ENCODE measurements around the gene SP1. TPM values are rescaled to one million over a fixed set of nuclear protein-coding genes. Genes with fewer than 3 reads are reported as not detected.
"Not testable (repeated sequence)": the region's sequence is repeated elsewhere in the genome, so short reads cannot be mapped to it uniquely, and the experiment has no call there.

SP1 gene
- total and polyA plus RNA-seq, 12 donors = 16.3 to 90.0 (median 50.7) TPM

GRCh38 chr12:53380794-53381730 is 1.1 kb downstream of the SP1 start:
- H3K9me3 ChIP-seq (replicated peaks in 1 of 3) = no peaks in the 10 kb centered on the region
- intact Hi-C loops (cut with DNase I) = no loop called here
- 5 to 7% (median 5%) methylated on average over 20 to 21 of the region's 21 CpGs for WGBS, 4 donors
- H3K4me3 ChIP-seq = peak overlapping the region in 3 of 4 donors; percentile 15 to 71 (median 24)
- H3K27ac ChIP-seq = peak overlapping the region; percentile 82 to 99 (median 97)
- H3K36me3 ChIP-seq (replicated peaks in 1 of 2) = peaks cover 0 to 39% of the 10 kb centered on the region in 2 donors
- TF ChIP-seq, protein P1, sequence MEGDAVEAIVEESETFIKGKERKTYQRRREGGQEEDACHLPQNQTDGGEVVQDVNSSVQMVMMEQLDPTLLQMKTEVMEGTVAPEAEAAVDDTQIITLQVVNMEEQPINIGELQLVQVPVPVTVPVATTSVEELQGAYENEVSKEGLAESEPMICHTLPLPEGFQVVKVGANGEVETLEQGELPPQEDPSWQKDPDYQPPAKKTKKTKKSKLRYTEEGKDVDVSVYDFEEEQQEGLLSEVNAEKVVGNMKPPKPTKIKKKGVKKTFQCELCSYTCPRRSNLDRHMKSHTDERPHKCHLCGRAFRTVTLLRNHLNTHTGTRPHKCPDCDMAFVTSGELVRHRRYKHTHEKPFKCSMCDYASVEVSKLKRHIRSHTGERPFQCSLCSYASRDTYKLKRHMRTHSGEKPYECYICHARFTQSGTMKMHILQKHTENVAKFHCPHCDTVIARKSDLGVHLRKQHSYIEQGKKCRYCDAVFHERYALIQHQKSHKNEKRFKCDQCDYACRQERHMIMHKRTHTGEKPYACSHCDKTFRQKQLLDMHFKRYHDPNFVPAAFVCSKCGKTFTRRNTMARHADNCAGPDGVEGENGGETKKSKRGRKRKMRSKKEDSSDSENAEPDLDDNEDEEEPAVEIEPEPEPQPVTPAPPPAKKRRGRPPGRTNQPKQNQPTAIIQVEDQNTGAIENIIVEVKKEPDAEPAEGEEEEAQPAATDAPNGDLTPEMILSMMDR (IDR thresholded peaks at IDR 0.05) = peak in 1 of 6 experiments; percentile 10
- TF ChIP-seq POLR2A (IDR thresholded peaks at IDR 0.05) = peak in 1 of 2 donors; percentile 24
- H3K4me1 ChIP-seq (replicated peaks in 1 of 2) = peaks cover 52 to 61% of the 10 kb centered on the region in 2 donors
- no peaks in the 10 kb centered on the region for H3K27me3 ChIP-seq
- DNase-seq = peak in 3 of 7 donors; percentile 16 to 76 (median 53)

- H3K9me3 ChIP-seq (replicated peaks in 1 of 3) = no peaks in the 10 kb centered on the region
- intact Hi-C loops (cut with DNase I) = no loop called here
- H3K27me3 ChIP-seq = no peaks in the 10 kb centered on the region
- H3K27ac ChIP-seq = peak overlapping the region; percentile 82 to 99 (median 97)
- H3K4me3 ChIP-seq = peak overlapping the region in 2 of 4 donors; percentile 24 to 71
- H3K4me1 ChIP-seq (replicated peaks in 1 of 2) = peaks cover 56 to 70% of the 10 kb centered on the region in 2 donors
- peak; percentile 75 to 92 (median 88) for DNase-seq
- WGBS, 4 donors = 28 to 38% (median 34%) methylated on average over 6 to 9 of the region's 9 CpGs
- TF ChIP-seq, protein P1 (IDR thresholded peaks at IDR 0.05) = peak; percentile 17 to 70 (median 57)
- TF ChIP-seq POLR2A (IDR thresholded peaks at IDR 0.05) = peak in 1 of 2 donors; percentile 5
- peaks cover 0 to 44% of the 10 kb centered on the region in 2 donors for H3K36me3 ChIP-seq (replicated peaks in 1 of 2)
Measured at GRCh38 chr12:53381731-53382630, 2.0 kb downstream of the SP1 start.

- Histone ChIP-seq H3K27ac (peak overlapping the region in 1 of 5 donors; percentile 97), H3K9me3 (replicated peaks in 1 of 3) (no peaks in the 10 kb centered on the region), H3K36me3 (replicated peaks in 1 of 2) (peaks cover 0 to 50% of the 10 kb centered on the region in 2 donors), H3K4me1 (replicated peaks in 1 of 2) (peaks cover 68 to 83% of the 10 kb centered on the region in 2 donors), H3K27me3 (no peaks in the 10 kb centered on the region), H3K4me3 (peak overlapping the region in 1 of 4 donors; percentile 25)
- peak in 1 of 7 donors; percentile 13 for DNase-seq
- WGBS, 4 donors = 55 to 71% (median 66%) methylated on average over 2 of the region's 2 CpGs
- intact Hi-C loops (cut with DNase I) = no loop called here
- no peak for TF ChIP-seq POLR2A (IDR thresholded peaks at IDR 0.05)
- TF ChIP-seq, protein P1 (IDR thresholded peaks at IDR 0.05) = no peak
Measured at GRCh38 chr12:53383258-53383657, 3.3 kb downstream of the SP1 start.

DNA sequence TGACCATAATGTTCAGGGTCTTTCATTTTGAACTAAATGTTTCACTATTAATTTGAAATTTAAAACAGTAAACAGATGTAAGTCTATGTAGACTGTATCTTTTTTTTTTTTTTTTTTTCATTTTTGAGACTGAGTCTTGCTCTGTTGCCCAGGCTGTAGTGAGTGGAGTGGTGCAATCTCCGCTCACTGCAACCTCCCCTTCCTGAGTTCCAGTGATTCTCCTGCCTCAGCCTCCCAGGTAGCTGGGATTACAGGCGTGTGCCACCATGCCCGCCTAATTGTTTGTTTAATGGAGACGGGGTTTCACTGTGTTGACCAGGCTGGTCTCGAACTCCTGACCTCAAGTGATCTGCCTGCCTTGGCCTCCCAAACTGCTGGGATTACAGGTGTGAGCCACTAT is 6.4 kb downstream of the SP1 start:
- H3K4me3 ChIP-seq; intact Hi-C loops (cut with DNase I); DNase-seq; H3K9me3 ChIP-seq (replicated peaks in 1 of 3); H3K27me3 ChIP-seq: not testable (repeated sequence)
- Histone ChIP-seq H3K4me1 (replicated peaks in 1 of 2) (peaks cover 80 to 100% of the 10 kb centered on the region in 2 donors), H3K36me3 (replicated peaks in 1 of 2) (peaks cover 0 to 50% of the 10 kb centered on the region in 2 donors), H3K27ac (peak overlapping the region in 1 of 5 donors; percentile 32)
- WGBS, 4 donors = 89 to 97% (median 93%) methylated on average over 5 of the region's 5 CpGs

Measured in adrenal gland (tissue), 12 donors.